ENCODE results near the gene SSR3. TPM values are rescaled to one million over a fixed set of nuclear protein-coding genes. Genes with fewer than 3 reads are reported as not detected.
"Not testable (repeated sequence)": the region's sequence is repeated elsewhere in the genome, so short reads cannot be mapped to it uniquely, and the experiment has no call there.

Gene SSR3
- total RNA-seq, 6 experiments from 2014 or later = 622 to 815 (median 721) TPM

DNA sequence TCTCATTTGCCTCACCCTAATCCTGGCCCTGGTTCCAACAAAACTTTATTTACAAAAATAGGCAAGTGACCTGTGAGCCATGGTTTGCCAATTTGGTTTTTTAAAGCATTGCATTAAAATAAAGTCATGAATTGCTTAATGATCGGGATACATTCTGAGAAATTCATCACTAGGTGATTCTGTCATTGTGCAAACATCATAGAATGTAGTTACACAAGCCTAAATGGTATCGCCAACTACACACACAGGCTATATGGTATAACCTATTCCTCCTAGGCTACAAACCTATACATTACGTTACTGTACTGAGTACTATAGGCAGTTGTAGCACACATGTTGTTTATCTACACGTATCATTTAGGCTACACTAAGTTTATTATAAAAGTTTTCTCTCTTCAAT is 45.9 kb upstream of the SSR3 start:
- no peaks in the 10 kb centered on the region for H3K9me3 Mint-ChIP-seq
- no peaks in the 10 kb centered on the region for H3K36me3 Mint-ChIP-seq (ENCODE audit: low read depth)
- TF ChIP-seq, protein P1, sequence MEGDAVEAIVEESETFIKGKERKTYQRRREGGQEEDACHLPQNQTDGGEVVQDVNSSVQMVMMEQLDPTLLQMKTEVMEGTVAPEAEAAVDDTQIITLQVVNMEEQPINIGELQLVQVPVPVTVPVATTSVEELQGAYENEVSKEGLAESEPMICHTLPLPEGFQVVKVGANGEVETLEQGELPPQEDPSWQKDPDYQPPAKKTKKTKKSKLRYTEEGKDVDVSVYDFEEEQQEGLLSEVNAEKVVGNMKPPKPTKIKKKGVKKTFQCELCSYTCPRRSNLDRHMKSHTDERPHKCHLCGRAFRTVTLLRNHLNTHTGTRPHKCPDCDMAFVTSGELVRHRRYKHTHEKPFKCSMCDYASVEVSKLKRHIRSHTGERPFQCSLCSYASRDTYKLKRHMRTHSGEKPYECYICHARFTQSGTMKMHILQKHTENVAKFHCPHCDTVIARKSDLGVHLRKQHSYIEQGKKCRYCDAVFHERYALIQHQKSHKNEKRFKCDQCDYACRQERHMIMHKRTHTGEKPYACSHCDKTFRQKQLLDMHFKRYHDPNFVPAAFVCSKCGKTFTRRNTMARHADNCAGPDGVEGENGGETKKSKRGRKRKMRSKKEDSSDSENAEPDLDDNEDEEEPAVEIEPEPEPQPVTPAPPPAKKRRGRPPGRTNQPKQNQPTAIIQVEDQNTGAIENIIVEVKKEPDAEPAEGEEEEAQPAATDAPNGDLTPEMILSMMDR (IDR thresholded peaks at IDR 0.05) = no peak
- no peak for DNase-seq
- H3K27ac Mint-ChIP-seq = no peak overlapping the region
- H3K4me3 Mint-ChIP-seq = no peak overlapping the region
- no peaks in the 10 kb centered on the region; the same call in 1 of the 2 replicates for H3K27me3 Mint-ChIP-seq (ENCODE audit: insufficient read depth)
- H3K4me1 Mint-ChIP-seq (ENCODE audit: low read depth) = peaks cover 26% of the 10 kb centered on the region

DNA sequence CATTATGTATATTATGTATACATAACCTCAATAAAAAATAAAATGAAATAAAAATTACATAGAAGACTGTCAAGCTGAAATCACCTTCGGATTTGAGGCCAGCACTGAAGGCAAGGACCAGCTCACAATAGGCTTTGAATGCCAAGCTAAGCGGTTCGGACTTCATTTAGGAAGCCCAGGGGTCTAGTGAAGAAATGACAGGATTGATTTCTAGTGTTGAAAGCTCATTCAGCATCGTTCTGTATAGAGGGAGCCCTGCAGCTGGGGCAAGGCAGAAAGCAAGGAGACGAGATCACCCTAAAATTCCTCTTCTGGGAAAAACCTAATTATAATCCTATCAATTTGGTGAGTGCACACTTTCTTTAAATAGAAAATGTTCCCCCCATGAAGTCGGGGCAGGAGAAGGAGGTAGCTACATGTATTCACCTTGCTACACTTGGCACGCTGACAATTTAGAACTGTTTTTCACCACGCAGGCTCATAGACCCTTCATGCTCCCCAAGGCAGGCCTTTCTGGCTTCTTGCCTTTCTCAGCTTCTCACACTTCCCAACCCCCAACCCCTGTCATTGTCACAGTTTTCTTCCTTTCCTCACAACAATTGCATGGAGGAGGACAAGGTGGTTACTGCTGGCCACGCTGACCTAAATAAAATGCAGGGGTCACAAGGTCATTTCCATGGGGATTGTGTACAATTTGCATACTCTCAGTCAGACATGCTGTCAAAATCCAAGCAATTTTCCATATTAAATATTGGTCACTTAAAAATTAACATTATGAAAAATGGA is 44.4 kb upstream of the SSR3 start:
- TF ChIP-seq, protein P1 (IDR thresholded peaks at IDR 0.05) = no peak
- no peak overlapping the region for H3K4me3 Mint-ChIP-seq
- H3K4me1 Mint-ChIP-seq (ENCODE audit: low read depth) = peaks cover 24% of the 10 kb centered on the region
- H3K27ac Mint-ChIP-seq = no peak overlapping the region
- H3K9me3 Mint-ChIP-seq = no peaks in the 10 kb centered on the region
- H3K27me3 Mint-ChIP-seq (ENCODE audit: insufficient read depth) = no peaks in the 10 kb centered on the region; the same call in 1 of the 2 replicates
- no peaks in the 10 kb centered on the region for H3K36me3 Mint-ChIP-seq (ENCODE audit: low read depth)
- DNase-seq = no peak

DNA sequence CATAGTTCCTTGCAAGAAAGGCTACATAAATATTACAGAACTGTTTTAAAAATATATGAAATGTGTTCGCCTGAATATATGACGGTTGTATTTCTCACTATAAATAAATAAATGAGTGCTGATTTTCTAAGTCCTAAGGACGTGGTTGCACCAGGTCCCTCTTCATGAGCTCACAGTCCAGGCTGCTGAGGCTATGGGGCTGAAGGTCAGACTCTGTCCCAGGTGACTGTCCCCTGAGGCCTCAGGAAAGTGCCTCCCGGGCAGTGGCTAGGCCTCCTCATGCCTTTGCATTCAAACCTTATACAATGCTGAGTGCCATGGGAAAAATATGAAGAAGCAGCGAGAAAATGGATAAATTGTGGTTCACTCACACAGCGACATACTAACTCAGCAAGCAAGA is 43.5 kb upstream of the SSR3 start:
- Mint-ChIP-seq H3K36me3 (ENCODE audit: low read depth) (no peaks in the 10 kb centered on the region), H3K4me3 (no peak overlapping the region), H3K9me3 (no peaks in the 10 kb centered on the region), H3K27ac (no peak overlapping the region), H3K4me1 (ENCODE audit: low read depth) (peaks cover 30% of the 10 kb centered on the region), H3K27me3 (ENCODE audit: insufficient read depth) (no peaks in the 10 kb centered on the region; the same call in 1 of the 2 replicates)
- DNase-seq = no peak
- TF ChIP-seq, protein P1 (IDR thresholded peaks at IDR 0.05) = no peak

DNA sequence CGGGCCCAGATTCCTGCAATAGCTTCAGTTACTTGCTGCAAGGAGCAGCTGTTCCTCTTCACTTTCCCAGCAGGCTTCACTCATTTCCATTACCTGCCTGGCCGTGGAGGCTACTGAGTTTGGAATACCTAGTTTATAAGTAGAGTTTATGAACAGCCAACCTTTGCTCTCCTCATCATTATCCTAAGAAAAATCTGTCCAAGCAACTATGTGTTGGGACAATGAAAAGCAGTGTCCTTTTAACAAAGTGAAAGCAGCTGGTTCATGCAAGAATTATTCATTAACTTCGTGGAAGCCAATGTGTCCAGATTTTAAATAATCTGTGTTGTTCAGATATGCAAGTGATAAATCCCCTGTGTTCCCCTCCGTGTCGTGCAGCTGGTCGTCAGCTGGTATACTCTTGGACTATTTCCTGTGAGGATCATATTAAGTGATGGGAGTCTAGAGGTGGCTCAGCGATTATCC is 39.3 kb upstream of the SSR3 start:
- peak overlapping the region; percentile 9; the same call in 1 of the 2 replicates for H3K27ac Mint-ChIP-seq
- peak overlapping the region; percentile 72 for H3K4me3 Mint-ChIP-seq
- no peaks in the 10 kb centered on the region; the same call in 1 of the 2 replicates for H3K27me3 Mint-ChIP-seq (ENCODE audit: insufficient read depth)
- H3K36me3 Mint-ChIP-seq (ENCODE audit: low read depth) = no peaks in the 10 kb centered on the region
- peaks cover 16% of the 10 kb centered on the region for H3K4me1 Mint-ChIP-seq (ENCODE audit: low read depth)
- DNase-seq = no peak
- TF ChIP-seq, protein P1 (IDR thresholded peaks at IDR 0.05) = no peak
- no peaks in the 10 kb centered on the region for H3K9me3 Mint-ChIP-seq

DNA sequence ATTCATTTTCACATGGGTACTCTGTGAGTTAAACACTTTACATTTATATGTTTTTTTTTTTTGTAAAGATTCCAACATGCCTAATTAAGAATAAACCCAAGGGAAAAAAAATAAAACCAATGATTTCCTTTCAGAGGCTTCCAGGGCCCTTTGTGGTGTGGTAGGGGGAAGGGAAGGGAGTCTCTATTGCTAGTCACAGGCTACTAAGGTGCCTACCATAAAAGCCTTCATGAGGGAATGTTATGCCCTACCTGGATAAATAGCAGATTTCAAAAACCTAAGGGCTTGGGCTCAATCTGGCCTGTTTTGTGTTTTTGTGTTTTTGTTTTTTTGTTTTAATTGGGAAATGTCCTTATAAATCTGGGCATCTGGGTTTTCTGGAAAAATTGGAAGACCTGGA is 38.9 kb upstream of the SSR3 start:
- TF ChIP-seq, protein P1 (IDR thresholded peaks at IDR 0.05) = no peak
- Mint-ChIP-seq H3K9me3 (no peaks in the 10 kb centered on the region), H3K27me3 (ENCODE audit: insufficient read depth) (no peaks in the 10 kb centered on the region; the same call in 1 of the 2 replicates), H3K36me3 (ENCODE audit: low read depth) (no peaks in the 10 kb centered on the region), H3K4me1 (ENCODE audit: low read depth) (peaks cover 16% of the 10 kb centered on the region), H3K27ac (no peak overlapping the region), H3K4me3 (peak overlapping the region; percentile 72)
- DNase-seq = no peak

DNA sequence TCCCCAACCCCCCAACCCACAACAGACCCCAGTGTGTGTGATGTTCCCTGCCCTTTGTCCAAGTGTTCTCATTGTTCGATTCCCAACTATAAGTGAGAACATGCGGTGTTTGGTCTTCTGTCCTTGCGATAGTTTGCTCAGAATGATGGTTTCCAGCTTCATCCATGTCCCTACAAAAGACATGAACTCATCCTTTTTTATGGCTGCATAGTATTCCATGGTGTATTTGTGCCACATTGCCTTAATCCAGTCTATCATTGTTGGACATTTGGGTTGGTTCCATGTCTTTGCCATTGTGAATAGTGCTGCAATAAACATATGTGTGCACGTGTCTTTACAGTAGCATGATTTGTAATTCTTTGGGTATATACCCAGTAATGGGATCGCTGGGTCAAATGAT is 34.9 kb upstream of the SSR3 start:
- H3K36me3 Mint-ChIP-seq (ENCODE audit: low read depth) = not testable (repeated sequence)

More for the DNA sequence above, 34.9 kb upstream of the SSR3 start:
- DNase-seq; H3K9me3 Mint-ChIP-seq; H3K27ac Mint-ChIP-seq; H3K4me3 Mint-ChIP-seq; H3K27me3 Mint-ChIP-seq (ENCODE audit: insufficient read depth): not testable (repeated sequence)
- peaks cover 11% of the 10 kb centered on the region for H3K4me1 Mint-ChIP-seq (ENCODE audit: low read depth)
